GM19328 (cell line): ENCODE results near the gene HOXA9.

Source experiments
- ATAC-seq: cut with Tn5 transposase; IDR thresholded peaks from one replicate; pipeline ENCODE4 v1.9.1; 2021; ENCODE audit warnings: mild to moderate bottlenecking, moderate library complexity; ENCODE audit not compliant: unreplicated experiment

The HOXA9 gene

GRCh38 chr7:27166531-27167505 is 1.5 kb upstream of the HOXA9 start:
- ATAC-seq, result no peak

DNA sequence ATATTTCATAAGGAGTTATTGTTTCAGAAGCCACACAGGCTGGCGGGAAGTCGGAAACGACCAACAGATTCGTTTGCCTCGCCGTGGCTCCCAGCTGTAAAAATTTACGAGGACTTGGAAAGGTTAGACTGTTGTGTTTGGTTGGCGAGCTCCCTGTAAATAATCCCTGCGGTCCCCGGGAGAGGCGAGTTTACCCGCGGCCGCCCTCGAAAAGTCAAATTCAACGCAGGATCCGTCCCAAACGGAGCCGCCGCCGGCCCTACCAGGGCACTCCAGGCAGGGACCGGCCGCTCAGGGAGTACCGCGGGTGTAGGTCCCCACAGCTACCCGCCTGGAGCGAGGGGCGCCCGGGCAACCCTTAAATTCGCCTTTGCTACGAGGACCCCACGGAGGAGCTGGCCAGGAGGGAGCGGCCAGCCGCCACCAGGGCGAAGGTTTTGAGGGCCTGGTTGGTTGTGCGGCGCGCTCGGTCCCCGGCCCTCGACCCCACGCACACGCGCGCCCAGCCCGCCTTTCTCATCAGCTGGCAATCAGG is 726 bp upstream of the HOXA9 start:
- ATAC-seq, result no peak

GRCh38 chr7:27164367-27165088 is 809 bp downstream of the HOXA9 start:
- no peak for ATAC-seq

DNA sequence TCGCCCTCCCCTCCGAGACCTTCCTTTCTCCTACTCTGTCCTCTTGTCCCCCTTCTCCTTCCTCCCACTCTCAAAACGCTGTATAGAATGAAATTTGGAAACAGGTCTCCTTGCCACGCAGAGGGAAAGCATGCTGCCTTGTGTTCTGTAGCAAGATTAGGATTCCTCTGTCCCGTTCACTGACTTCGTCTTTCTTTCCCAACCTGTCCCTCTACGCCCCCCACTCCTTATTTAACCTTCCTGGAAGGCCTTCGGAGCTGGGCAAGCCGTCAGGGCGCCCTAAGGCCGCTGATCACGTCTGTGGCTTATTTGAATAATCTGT is 1.3 kb downstream of the HOXA9 start:
- no peak for ATAC-seq

GRCh38 chr7:27163288-27164044 is 1.9 kb downstream of the HOXA9 start:
- no peak for ATAC-seq

DNA sequence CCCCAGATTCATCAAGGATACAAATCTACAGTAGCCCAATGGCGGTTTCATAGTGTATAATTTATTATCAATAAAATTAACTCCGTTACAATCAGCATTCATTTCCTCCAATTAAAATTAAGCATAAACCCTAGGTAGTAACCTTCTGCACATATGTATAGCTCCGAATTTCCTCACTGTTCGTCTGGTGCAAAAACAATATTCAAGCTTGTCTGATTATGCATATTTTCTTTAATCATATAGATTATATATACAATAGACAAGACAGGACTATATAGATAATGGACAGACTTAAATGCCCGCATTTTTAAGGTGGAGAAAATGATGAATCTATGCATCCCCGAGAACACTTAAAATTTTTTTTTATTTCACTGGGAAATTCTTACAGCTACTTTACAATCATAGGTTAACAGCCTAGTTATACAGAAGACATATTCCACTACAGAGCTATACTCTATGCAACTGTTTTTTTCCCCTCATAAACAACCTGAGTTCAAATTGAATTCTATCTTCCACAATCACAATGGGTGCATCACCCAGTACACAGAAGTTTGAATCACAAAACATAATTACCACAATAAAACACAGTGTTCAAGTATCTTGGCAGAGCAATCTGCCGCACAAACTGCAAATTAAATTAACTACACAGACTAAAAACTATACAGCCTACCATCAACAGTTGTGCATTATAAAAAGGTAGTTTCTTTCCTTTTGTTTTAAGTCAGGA is 2.6 kb downstream of the HOXA9 start:
- ATAC-seq, result no peak

- ATAC-seq, result no peak
These were observed 3.4 kb downstream of the HOXA9 start for GRCh38 chr7:27161721-27162560.

DNA sequence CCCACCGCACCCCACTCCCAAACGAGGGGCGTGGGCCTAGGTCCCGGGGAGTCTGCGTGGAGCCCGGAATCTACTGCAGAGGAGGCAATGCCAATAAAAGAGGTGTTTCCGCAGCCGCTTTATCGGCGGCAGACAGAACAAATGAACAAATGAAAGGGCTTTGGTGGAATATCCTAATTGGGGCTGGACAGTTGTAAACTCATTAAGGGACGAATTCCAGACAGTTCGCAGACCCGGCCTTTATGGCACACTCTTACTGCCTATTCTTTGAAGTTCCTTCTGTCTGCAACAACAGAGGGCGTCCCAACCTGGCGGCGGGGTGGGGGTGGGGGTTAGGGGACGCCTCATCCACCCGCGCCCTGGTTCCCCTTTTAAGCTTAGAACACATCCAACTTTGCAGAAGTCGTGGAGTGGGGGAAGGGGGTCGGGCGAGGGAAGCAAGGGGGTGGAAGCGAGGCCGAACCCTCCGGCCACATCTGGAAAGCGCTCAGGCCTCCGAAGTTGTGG is 4.1 kb downstream of the HOXA9 start:
- no peak for ATAC-seq

DNA sequence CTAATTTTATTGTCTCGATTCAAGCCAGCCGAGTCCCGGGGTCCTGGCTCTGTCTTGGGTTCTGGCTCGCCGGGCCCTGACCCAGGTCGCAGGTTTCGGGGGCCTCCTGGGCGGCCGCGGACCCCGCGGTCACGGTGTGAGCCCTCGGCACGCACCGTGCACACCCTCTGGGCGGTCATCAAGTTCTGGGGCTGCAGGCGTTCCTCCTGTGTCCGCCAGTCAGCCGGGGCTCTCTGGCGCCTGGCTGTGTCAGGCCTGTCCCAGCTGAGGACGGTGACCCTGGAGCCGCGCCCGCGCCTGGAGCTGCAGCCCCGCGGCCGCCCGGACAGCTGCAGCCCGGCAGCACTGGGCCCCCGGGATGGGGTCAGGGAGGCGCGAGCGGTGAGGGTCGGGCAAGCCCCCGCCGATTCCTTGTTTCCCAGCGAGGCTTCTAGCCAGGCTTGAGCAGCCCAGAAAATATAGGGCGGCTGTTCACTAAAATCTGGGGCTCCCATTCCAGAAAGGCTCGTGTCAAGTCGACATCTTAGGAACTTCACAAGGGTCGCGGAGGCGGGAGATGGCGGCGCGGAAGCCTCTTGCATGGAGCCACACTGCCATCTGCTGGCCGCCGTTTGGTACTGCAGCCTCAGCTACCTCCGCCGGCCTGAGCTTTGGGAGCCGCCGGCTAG is 4.7 kb downstream of the HOXA9 start:
- ATAC-seq, result no peak

DNA sequence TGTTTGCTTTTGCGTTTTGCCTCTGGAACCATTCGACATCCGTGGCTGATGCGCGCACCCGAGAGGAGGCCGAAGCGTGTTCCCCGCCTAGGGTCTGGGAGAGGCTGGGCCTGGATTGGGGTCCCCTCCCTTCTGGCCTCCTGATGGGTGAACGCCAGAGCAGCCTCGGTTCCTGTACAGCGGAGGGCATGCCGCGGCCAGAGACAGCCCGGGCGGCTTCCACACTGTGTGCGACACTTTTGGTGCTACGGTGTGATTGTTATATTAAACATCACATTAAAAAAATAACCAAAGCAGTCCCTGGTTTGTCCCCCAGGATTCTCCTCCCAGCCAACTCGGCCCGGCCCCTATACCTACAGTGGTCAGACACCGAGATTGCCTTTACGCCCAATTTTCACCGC is 5.2 kb downstream of the HOXA9 start:
- ATAC-seq, result no peak

DNA sequence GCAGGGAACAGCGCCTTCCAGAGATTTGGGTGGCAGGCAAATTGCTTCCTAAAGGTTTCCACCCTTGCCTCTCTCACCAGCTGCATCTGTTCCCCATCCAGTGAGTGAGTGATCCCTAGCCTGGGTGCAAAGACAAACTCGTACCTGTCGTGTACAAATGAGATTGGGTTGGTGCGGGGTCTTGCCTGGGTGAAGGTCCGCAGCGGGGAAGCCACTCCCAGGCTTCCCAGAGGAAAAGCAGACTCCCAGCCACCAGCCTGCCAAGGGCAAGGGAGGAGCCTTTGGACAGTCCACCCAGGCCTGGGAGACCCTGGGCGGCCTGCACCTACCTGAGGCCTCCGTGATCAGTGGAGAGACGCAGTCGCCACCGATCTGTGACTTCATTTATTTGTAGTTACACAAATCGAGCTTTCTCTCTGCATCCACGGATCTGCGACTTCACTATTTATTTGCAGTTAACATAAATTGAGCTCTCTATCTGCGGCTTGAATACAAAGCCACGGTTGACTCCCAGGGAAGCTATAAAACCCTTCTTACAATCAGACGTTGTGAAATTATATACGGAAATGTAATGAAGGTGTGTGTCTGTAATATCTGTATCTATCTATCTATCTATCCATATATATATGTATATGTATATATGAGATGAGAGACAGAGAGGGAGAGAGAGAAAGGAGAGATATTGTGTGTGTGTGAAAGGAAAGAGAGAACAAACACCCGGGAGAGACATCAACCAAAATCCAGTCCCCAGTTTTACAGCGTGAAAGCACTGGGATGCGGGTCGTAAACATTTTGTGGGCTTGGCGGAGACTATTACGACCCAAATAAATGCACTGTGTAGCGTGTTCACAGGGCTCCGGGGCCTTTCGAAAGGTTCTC is 5.8 kb downstream of the HOXA9 start:
- ATAC-seq, result no peak

DNA sequence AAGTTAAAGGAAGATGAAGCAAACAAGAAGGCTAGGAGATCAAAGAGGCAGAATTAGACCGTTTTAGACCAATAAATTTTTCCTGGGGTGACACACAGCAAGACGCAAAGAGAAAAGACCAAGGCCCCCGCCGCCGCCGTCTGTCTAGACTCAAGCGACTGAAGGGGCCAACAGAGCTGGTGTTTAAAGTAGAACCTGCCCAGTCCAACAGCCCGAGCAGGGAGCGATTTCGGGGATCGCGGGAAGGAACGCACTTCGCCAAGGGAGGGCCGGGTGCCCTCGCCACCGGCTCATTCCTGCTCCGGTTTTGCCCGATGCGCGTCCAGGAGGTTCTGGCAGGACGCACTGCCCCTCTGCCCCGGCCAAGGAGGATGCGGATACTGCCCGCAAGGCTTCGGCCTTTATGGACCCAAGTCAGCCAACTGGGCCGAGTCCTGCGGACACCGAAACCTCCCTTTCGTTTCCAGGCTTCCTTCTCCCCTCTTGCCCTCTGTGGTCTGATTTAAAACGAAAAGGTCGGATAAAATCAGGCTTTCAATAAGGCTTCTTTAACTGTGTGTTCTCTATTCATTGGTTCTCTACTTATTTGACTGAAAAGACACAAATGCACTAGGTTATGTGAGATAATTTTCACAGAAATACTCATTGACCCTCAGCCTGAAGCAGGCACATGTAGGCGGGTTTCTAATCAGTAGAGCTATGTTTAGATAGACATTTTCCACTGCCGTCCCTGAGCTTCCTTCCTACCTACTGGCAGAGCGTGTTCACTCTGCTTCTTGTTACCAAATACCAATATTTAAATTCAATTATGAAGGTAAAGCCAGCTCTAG is 6.7 kb downstream of the HOXA9 start:
- no peak for ATAC-seq

DNA sequence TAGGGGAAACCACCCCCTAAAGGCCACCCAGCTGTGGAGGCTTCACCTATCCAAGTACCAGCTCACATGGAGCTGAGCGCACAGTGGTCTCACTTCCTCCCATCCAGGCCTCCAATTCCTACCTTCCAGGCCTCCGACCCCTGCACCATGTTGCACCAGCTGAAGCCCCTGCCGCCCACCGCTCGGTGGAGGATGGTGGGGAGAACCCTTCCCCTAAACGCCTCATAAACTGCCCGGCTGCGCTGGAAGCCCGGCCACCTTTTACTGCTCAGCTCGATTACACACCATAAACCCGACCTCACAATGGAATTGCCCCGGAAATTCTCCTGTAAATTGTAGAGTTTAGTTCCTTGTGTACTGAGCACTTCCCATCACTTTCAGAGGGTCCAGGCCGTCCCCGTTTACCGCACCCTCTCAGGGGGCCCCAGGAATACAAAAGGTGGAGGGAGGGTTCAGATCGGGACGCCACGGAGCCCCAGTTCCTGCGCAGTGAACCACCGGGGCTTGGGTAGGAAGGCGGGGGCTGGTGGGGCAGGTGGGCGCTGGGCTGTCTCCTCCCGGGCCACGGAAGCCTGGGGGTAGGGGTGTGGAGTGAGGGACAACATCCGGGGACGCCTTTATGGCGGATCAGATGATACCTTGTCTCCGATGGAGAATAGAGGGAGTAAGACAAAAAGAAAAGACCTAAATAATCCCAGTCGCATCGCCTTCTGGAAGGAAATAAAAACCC is 7.5 kb downstream of the HOXA9 start:
- ATAC-seq, result no peak

DNA sequence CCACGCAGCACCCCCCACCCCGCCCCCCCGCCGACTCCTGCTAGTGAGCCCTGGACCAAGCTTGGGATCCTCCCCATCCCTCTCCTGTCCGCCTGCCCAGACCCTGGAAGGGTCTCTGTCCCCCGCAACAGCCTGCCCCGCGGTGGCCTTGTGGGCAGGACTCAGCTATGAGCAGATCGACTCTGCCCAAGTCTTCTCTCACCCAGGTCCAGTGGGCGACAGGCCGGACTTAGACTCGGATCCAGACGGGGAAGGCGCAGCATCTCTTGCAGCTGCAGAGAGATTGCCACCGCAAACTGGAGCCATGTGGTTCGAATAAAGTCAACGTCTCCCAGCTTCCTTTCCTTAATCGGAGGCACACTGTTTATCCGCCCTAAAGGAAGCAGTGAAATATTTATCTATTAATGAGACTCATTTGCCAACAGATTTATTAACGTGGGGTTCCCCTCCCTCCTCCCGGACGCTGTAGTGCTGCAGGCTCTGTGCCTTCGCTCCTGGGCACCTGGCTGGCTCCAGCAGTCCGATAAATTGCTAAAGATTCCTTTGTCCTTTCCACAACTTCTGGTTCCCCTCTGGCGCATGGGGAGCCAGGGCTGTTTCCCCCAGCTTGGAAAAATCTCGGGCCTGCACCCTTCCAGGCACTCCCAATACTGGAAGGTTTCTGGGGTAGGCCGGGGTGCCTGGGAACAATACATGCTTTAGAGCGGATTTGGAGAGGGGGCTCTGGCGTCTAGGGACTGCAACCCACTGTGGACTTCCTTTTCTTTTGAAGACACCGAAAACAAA is 8.2 kb downstream of the HOXA9 start:
- ATAC-seq, result no peak

DNA sequence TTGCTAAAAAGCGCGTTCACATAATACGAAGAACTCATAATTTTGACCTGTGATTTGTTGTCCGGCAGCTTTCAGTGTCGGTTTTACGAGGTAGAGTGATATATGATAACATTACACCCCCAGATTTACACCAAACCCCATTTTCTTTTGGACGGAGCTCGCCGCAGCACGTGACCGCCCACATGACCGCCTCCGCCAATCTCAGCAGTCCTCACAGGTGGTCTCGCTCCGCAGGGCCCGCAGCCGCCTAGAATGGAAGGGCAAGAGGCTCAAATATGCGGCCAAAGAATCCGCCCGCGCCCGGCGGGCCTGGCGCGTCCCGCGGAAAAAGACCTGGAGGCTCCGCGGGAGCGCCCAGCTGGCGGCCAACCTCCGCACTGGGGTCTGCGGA is 8.8 kb downstream of the HOXA9 start, which contains the start of gene HOXA7:
Gene HOXA7 (minus strand): TSS at position 168 of the 391 bp plus-strand sequence. CDS start 130 bp downstream, at position 38.
- no peak for ATAC-seq
